Neural progenitor cell (in vitro differentiated cells): ENCODE data around the gene EYA4. TPM values are rescaled to one million over a fixed set of nuclear protein-coding genes. Genes with fewer than 3 reads are reported as not detected.

Experiments used
- DNase-seq: peaks from one replicate; pipeline ENCODE4 v3.0.0-alpha.2; 2016; ENCODE audit warnings: low spot score
- H2AFZ ChIP-seq: fragments of 200-600 bp; sonication (generic); replicated peaks from 2 replicates; pipeline ENCODE4 v1.6.1; 2016; ENCODE audit warnings: antibody characterized with exemption
- H3F3A ChIP-seq: fragments of 200-600 bp; sonication (generic); 2 replicates; pipeline ENCODE4 v1.6.1; 2016; ENCODE audit warnings: antibody characterized with exemption, low read depth
- H3K27ac ChIP-seq: fragments of 200-600 bp; sonication (generic); 2 replicates; pipeline ENCODE4 v1.5.1; 2016; ENCODE audit warnings: mild to moderate bottlenecking
- H3K27me3 ChIP-seq: fragments of 200-600 bp; sonication (generic); 2 replicates; pipeline ENCODE4 v1.6.1; 2016; ENCODE audit warnings: mild to moderate bottlenecking, moderate library complexity
- H3K36me3 ChIP-seq: fragments of 200-600 bp; sonication (generic); 2 replicates; pipeline ENCODE4 v1.5.1; 2016
- H3K4me1 ChIP-seq: fragments of 200-600 bp; sonication (generic); 2 replicates; pipeline ENCODE4 v1.6.1; 2016; ENCODE audit warnings: mixed run types
- H3K4me2 ChIP-seq: fragments of 200-600 bp; sonication (generic); 2 replicates; pipeline ENCODE4 v1.6.1; 2016
- H3K4me3 ChIP-seq: fragments of 200-600 bp; sonication (generic); 2 replicates; pipeline ENCODE4 v1.5.1; 2016
- H3K79me2 ChIP-seq: fragments of 200-600 bp; sonication (generic); 2 replicates; pipeline ENCODE4 v1.6.1; 2016; ENCODE audit warnings: low read depth
- H3K9ac ChIP-seq: fragments of 200-600 bp; sonication (generic); 2 replicates; pipeline ENCODE4 v1.6.1; 2016
- H3K9me3 ChIP-seq: fragments of 200-600 bp; sonication (generic); 2 replicates; pipeline ENCODE4 v1.5.1; 2016; ENCODE audit warnings: low read depth
- H4K20me1 ChIP-seq: fragments of 200-600 bp; sonication (generic); 2 replicates; pipeline ENCODE4 v1.6.1; 2016; ENCODE audit warnings: low read depth
- H3K27ac Mint-ChIP-seq: 3 replicates; pipeline ENCODE4 v1.8.0; 2021; ENCODE audit warnings: mixed read lengths
- H3K27me3 Mint-ChIP-seq: 2 replicates; pipeline ENCODE4 v1.8.0; 2022; ENCODE audit warnings: low read depth, mild to moderate bottlenecking, inconsistent platforms, moderate library complexity, mixed read lengths; ENCODE audit not compliant: insufficient read depth
- H3K36me3 Mint-ChIP-seq: 3 replicates; pipeline ENCODE4 v1.8.0; 2021; ENCODE audit warnings: mixed read lengths
- H3K4me1 Mint-ChIP-seq: 3 replicates; pipeline ENCODE4 v1.8.0; 2021; ENCODE audit warnings: mixed read lengths
- H3K4me3 Mint-ChIP-seq: 3 replicates; pipeline ENCODE4 v1.8.0; 2021; ENCODE audit warnings: mild to moderate bottlenecking, moderate library complexity, mixed read lengths
- H3K9me3 Mint-ChIP-seq: 3 replicates; pipeline ENCODE4 v1.8.0; 2020; ENCODE audit warnings: mixed read lengths
- EZH2 ChIP-seq: fragments of 200-600 bp; sonication (generic); IDR thresholded peaks from 2 replicates; pipeline ENCODE4 v1.6.1; 2017; ENCODE audit warnings: antibody characterized with exemption, mild to moderate bottlenecking, moderate library complexity
- EZH2phosphoT487 ChIP-seq: fragments of 200-600 bp; sonication (generic); IDR thresholded peaks from 2 replicates; pipeline ENCODE4 v1.6.1; 2017; ENCODE audit warnings: antibody characterized with exemption
- total RNA-seq: library from RNA; depleted of rRNA; stranded (reverse); fragments of >200 nt; gene quantifications from 2 replicates; pipeline ENCODE4 v1.2.3, GENCODE V29; 2015; ENCODE audit warnings: low replicate concordance
- TF ChIP-seq, protein P1 (sequence below): fragments of 200-600 bp; sonication (generic); IDR thresholded peaks from 2 replicates; pipeline ENCODE4 v1.5.1; 2017; ENCODE audit warnings: antibody characterized with exemption, mild to moderate bottlenecking

The EYA4 gene
- total RNA-seq, 1 donor from 2014 or later = 2.4 TPM

DNA sequence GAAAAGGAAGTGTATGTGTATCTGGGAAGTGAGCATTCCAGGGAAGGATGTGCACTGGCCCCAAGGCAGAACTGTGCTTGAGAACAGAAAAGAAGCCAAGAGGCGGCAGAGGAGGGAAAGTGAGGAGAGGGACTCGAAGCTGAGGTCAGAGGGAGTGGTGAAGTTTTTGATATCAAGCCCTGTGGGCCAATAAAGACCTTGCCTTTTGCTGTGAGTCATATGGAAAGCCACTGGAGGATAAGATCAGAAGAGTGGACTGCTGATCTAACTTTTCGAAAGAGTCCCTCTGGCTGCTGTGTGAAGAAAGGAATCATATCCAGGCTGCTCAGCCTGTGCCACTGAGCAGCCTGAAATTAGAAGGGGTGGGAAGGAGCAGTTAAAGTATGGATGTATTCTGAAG lies 99.4 kb downstream of the EYA4 start:
- H3K4me1 Mint-ChIP-seq = peaks cover 5% of the 10 kb centered on the region
- Histone ChIP-seq H3K79me2 (no peaks in the 10 kb centered on the region), H3K9me3 (no peaks in the 10 kb centered on the region), H3K4me3 (no peak overlapping the region), H3F3A (no peaks in the 10 kb centered on the region), H3K27me3 (no peaks in the 10 kb centered on the region), H3K4me1 (peaks cover 6% of the 10 kb centered on the region), H3K9ac (no peak overlapping the region), H3K4me2 (no peak overlapping the region), H3K27ac (no peak overlapping the region), H4K20me1 (no peaks in the 10 kb centered on the region), H3K36me3 (no peaks in the 10 kb centered on the region), H2AFZ (no peak overlapping the region)
- H3K4me3 Mint-ChIP-seq = no peak overlapping the region
- TF ChIP-seq EZH2 (no peak), EZH2phosphoT487 (no peak)
- TF ChIP-seq, protein P1, sequence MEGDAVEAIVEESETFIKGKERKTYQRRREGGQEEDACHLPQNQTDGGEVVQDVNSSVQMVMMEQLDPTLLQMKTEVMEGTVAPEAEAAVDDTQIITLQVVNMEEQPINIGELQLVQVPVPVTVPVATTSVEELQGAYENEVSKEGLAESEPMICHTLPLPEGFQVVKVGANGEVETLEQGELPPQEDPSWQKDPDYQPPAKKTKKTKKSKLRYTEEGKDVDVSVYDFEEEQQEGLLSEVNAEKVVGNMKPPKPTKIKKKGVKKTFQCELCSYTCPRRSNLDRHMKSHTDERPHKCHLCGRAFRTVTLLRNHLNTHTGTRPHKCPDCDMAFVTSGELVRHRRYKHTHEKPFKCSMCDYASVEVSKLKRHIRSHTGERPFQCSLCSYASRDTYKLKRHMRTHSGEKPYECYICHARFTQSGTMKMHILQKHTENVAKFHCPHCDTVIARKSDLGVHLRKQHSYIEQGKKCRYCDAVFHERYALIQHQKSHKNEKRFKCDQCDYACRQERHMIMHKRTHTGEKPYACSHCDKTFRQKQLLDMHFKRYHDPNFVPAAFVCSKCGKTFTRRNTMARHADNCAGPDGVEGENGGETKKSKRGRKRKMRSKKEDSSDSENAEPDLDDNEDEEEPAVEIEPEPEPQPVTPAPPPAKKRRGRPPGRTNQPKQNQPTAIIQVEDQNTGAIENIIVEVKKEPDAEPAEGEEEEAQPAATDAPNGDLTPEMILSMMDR = no peak
- no peaks in the 10 kb centered on the region for H3K36me3 Mint-ChIP-seq
- peaks cover 2% of the 10 kb centered on the region for H3K27me3 Mint-ChIP-seq
- no peak for DNase-seq
- H3K27ac Mint-ChIP-seq = no peak overlapping the region
- no peaks in the 10 kb centered on the region for H3K9me3 Mint-ChIP-seq

DNA sequence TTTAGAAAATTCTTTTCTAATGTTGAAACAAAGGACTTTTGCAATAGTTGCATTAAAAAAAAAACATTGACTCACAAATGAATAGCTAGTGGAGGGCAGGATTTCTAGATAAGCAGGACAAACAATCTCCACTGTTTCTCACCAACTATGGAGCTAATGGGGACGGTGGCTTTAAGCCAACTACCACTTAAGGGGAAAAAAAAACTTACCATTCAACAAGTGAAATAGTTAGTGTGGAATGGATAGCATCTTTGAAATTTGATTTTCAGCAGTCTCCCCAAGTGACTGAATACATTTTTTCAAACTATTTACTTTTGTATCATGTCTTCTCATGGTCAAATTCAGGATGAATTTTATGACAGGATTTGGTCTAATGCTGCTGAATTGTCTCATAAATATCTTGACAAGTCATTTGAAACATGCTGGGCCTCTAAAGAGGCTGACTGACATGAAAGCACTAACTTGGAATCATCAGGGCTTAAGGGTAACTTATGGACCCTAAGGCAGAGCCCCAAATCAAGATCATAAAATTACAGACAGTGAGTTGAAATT lies 100.5 kb downstream of the EYA4 start:
- H3K36me3 Mint-ChIP-seq = no peaks in the 10 kb centered on the region
- Histone ChIP-seq H2AFZ (no peak overlapping the region), H3K36me3 (no peaks in the 10 kb centered on the region), H3K9me3 (no peaks in the 10 kb centered on the region), H3K79me2 (no peaks in the 10 kb centered on the region), H3K27ac (no peak overlapping the region), H3F3A (no peaks in the 10 kb centered on the region), H3K27me3 (no peaks in the 10 kb centered on the region), H3K9ac (no peak overlapping the region), H4K20me1 (no peaks in the 10 kb centered on the region), H3K4me1 (peaks cover 6% of the 10 kb centered on the region), H3K4me2 (no peak overlapping the region), H3K4me3 (no peak overlapping the region)
- H3K4me1 Mint-ChIP-seq = peaks cover 9% of the 10 kb centered on the region
- no peak for DNase-seq
- H3K27me3 Mint-ChIP-seq = peaks cover 2% of the 10 kb centered on the region
- no peaks in the 10 kb centered on the region for H3K9me3 Mint-ChIP-seq
- no peak overlapping the region for H3K4me3 Mint-ChIP-seq
- no peak for TF ChIP-seq EZH2phosphoT487
- TF ChIP-seq, protein P1 = no peak
- TF ChIP-seq EZH2 = no peak
- no peak overlapping the region for H3K27ac Mint-ChIP-seq

DNA sequence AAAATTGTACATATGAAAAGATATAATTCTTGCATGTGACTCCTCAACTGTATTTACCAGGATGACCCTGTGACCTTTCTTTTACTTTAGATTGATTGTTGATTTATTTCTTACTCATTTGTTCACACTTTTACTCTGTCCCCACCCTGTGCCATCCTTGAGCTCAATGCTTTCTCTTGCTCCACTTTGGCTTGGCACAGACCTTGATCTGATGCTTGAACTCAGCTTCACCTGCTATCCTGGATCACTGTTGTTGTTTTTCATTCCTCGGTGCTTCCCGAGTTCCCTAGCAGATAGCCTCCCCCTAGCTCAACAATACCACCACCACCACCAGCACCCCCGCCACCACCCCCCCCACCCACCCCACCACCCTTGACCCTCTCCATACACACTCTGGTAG lies 102.1 kb downstream of the EYA4 start:
- H3K9ac ChIP-seq = no peak overlapping the region
- Mint-ChIP-seq H3K4me1 (peaks cover 4% of the 10 kb centered on the region), H3K36me3 (no peaks in the 10 kb centered on the region), H3K27me3 (no peaks in the 10 kb centered on the region), H3K9me3 (no peaks in the 10 kb centered on the region), H3K27ac (no peak overlapping the region), H3K4me3 (no peak overlapping the region)
- no peaks in the 10 kb centered on the region for H3F3A ChIP-seq
- H2AFZ ChIP-seq = no peak overlapping the region
- no peak overlapping the region for H3K27ac ChIP-seq
- no peaks in the 10 kb centered on the region for H3K36me3 ChIP-seq
- no peak for DNase-seq
- no peaks in the 10 kb centered on the region for H3K9me3 ChIP-seq
- no peaks in the 10 kb centered on the region for H3K4me1 ChIP-seq
- TF ChIP-seq EZH2 = no peak
- TF ChIP-seq EZH2phosphoT487 = no peak
- TF ChIP-seq, protein P1 = no peak
- H3K4me2 ChIP-seq = no peak overlapping the region
- H3K79me2 ChIP-seq = no peaks in the 10 kb centered on the region
- no peak overlapping the region for H3K4me3 ChIP-seq
- H4K20me1 ChIP-seq = no peaks in the 10 kb centered on the region
- H3K27me3 ChIP-seq = no peaks in the 10 kb centered on the region
